NCI-H1417 treated with DMSO at 0.1 percent for 48 hours (cell line): ENCODE measurements around the gene NT5DC2.

Source experiments
- DNase-seq: peaks from one replicate; lab custom pipeline; 2025; lab: John Stamatoyannopoulos, UW

NT5DC2 gene

DNA sequence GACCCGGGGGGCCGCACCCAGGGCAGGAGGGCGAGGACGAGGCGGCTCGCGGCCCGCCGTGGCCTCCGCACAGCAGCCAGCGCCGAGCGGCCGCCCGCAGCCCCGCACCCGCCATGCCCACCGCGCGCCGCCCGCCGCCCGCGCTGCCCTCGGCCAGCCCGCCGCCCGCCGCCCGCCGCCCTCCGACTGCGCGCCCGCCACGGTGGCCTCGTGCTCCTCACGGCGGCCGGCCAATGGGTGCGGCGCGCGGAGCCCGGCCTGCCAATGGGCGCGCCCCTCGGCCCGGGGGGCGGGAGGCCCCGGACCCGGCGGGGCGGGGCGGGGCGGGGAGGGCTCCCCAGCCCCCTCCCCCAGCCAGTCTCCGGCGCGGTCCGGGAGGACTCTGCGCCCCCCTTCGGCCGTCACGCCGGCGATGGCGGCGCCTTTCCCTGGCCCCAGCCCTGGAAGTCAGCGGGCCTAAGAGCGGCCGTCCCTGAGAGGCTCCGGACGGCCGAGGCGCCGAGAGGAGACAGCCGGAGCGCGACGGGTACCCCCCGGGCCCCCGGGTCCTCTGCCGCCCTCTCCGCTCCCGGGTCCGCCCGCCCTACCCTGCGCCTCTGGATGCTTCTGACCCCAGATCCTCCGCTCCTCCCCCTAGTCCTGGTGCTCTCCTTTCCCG lies at the start of gene NT5DC2:
NT5DC2 (minus strand) TSS at position 235 of the 658 bp plus-strand sequence; CDS start at position 115, 120 bp downstream.
- DNase-seq = no peak

DNA sequence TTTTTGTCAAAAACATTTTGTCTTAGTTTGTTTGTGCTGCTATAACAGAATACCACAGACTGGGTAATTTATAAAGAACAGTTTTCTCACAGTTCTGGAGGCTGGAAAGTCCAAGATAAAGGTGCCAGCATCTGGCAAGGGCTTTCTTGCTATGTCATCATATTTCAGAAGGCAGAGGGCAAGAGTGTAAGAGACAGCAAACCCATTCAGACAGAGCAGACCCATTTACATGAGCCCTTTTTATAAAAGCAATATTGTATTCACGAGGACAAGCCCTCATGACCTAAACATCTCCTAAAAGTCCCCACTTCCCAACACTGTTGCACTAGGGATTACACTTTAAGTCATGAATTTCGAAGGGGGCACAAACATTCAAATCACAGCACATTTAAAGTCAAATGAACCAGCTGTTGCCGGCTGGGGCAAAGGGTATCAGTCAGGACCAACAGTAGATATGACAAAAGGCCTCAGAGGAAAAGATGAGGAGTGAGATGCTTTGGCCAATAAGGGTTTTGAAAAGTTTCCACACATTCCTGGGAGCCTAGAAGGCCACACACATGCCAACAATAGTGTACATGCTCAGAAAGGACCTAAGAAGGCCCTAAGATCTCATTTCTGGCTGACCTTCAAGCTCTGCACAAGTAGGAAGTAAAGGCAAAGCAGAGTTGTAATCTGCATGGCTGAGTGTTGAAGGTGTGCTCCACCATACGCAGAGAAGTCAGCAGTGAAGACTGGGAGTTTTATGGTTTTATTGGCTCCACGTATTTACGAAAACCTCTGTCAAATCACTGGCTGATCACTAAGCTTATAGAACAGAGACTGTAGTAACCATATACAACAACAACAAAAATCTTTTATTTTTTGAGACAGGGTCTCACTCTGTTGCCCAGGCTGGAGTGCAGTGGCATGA lies 40.7 kb upstream of the NT5DC2 start:
- DNase-seq = no peak

DNA sequence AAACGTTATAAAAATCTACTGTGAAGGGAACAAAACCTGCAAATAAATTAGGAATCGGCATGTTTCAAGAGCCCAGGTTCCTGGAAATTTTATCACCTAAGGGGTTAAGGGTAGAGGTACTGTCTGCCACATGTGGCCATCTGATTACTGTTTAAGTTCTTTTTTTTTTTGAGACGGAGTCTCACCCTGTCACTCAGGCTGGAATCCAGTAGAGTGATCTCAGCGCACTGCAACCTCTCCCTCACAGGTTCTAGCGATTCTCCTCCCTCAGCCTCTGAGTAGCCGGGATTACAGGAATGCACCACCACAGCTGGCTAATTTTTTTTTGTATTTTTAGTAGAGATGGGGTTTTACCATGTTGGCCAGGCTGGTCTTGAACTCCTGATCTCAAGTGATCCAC lies 38.6 kb upstream of the NT5DC2 start:
- DNase-seq = no peak

GRCh38 chr3:52570076-52570475 lies 36.4 kb upstream of the NT5DC2 start:
- DNase-seq = no peak

DNA sequence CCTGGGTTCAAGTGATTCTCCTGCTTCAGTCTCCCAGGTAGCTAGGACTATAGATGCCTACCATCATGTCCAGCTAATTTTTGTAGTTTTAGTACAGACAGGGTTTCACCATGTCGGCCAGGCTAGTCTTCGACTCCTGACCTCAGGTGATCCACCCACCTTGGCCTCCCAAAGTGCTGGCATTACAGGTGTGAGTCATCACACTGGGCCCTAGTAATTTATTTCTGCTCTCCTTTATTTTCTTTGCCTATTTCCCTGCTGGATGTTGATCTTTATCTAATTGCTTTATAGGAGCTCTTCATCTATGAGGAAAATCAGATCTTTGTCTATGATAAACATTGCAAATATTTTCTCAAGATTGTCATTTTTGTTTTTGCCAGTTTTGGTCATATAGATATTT lies 34.4 kb upstream of the NT5DC2 start:
- no peak for DNase-seq

- no peak for DNase-seq
Measured at GRCh38 chr3:52563984-52564383, 30.3 kb upstream of the NT5DC2 start.

DNA sequence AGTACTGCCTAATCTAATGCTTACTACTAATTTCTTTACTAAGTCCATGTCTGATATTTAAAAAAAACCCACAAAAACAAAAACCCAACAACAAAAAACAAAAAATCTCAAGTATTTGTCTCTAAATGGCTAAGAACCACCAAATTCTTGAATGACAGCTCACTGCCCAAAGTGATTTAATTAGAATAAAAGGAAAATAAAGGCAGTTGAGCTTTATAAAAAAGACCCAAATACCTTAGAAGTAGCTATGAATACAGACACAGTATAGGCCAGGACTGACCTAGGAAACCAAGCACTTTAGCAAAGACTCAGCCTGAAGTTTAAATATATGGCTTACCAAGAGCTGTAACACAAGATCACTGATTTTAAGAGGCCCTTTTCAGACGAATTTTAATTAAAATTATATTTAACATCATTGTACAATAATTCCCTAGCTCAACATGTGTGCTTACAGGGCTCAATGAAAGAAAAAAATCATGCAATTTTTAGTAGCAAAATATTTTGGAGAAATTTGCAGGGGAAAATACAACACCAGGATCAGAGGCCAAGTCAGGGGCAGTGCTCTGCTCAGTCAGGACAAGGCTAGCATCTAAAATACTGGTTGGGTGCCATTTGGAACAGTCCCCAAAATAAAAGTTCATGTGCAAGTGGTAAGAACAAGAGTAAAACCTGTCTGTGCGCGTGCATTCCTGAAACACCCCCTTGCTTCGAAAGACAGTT lies 27.5 kb upstream of the NT5DC2 start:
- DNase-seq = no peak

DNA sequence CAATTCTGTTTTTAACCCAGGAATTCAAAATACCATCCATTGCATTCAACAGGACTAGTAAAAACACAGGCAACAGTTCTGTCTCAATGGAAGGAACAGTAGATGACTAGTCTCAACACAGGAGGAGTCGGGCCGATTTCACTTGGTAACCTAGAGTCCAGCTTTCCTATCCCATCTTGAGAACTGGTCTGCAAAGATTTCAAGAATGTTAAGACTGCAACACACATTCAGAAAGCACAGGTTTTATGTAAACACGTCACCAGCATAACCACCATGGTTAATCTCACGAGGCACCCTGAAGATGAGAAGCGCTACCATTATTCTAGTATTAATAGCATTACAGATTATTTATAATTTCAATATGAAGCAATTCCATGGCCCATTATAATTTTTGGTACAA lies 24.8 kb upstream of the NT5DC2 start:
- DNase-seq = no peak

DNA sequence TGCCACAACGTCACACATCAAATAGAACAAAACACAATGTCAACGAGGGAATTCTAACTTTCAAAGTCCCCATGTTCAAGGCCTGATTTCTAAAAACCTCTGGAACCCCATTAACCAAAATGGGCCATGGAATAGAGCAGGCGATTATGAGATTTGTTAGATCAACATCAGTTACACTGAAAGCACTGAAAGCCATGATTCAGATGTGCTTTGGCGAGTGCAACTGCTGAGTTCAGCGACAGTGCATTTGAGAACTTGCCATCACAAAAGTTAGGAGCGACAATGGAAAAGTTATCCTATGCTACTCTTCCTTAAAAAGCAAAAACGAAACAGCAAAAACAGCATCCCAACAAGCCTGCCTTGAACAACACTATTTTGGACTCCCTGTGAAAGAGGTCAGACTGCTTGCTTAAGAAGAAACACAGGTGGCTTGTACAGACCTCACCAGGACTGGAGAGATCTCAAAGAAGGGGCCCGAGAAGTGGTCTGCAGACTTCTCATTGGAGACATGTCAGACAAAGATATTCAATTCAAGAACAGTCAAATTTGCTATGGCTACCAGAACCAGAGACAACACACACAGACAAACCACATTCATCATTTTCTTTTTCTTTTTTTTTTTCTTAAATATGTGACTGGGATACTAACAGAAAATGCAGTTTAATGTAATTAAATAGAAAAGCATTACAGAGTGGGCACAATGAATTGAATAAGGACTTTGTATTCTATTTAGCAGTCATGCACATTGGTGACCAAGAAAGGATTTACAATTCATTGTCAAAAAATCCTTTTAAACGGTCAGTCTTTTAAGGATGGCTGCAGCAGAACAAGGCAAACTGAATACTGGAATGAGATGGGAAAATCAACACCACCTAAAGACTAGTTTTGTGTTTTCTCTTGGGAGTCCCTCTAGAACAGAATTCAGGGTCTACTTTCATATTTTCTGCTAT lies 23.6 kb upstream of the NT5DC2 start:
- DNase-seq = no peak

DNA sequence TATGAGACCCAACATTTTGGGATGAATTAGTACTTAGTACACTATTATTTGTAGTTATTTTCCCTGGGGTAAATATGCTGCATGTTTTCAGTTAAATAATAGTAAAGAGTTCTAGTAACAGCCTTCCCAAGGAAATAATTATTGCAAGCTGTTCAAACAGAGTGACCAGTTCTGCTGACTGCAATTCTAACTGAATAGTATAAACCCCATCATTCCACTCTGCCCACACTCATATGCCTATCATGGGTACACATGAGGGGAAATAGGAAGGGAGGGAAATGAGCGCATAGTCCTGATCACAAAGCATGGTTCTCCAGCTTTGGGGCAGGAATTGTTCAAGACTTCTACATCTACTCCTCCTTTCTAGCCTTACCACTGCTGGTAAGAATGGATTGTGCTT lies 21.4 kb upstream of the NT5DC2 start:
- no peak for DNase-seq

- no peak for DNase-seq
Measured at GRCh38 chr3:52554026-52554755, 20.5 kb upstream of the NT5DC2 start.

DNA sequence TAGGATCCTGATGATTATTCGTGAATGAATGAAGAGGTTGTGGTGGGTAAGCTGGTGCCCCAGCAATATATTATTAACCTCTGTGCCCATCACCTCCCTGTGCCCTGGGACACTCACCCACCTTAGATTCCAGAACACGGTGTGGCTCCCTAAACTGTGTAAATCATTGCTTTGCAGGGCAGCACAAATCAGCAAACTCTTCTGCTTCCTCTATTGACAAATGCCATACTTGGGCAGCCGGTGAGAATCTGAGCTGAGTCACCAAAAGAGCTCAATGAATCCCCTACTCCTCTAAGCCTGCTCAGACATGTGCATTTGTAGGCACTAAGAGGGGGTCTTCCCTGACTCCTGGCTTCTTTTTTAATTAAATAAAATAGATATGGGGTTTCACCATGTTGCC lies 18.4 kb upstream of the NT5DC2 start:
- no peak for DNase-seq

- no peak for DNase-seq
Measured at GRCh38 chr3:52551118-52551517, 17.5 kb upstream of the NT5DC2 start.

DNA sequence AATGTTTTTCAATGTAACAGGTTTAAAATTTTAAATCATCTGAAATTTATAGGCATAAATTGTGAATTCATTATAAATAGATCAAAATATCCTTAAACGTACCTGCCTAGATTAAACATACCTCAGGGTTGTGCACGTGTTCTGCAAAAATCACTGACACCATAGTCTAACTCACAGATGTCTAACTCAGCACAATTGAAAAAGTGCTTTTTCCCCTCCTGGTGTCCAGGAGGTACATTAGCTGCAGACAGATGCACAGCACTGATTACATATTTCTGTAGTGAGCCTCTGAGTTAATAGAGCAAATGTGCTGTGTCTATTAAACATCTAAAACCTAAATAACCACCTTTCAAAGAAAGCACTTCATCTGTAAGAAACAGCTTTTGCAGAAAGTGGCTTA lies 13.5 kb upstream of the NT5DC2 start:
- no peak for DNase-seq

DNA sequence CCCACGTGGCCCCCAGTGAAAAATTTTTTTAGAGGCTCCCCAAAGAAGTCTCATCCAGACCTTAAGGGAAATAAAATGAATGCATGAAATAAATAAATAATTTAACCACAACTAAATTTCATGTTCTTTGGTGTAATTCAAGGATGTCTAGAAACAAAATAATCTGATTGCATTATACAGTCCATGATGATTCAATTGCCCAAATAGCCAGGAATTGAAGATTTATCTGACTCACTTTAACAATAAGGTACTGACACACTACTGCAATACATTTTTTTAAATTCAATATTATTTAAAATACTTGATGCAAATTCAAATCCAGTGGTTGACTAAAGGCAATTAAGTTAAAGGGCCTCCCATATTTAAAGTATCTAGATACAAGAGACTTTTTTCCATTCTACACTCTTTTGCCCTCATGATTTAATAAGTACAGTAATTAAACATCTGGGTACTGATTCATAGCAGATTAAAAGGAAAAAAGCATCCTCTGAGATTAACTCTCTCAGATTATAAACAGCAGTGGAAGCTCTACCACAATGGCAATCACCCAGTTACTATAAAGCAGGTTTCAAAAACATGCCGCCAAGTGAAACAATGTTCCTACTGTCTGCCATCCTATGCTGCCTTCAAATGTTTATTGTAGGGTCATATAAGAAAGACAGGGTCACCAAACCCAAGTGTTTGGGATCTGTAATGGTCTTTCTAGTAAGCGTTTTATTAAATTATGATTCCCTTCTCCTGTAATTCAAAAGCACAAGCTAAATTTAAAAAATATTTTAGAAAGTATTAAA lies 12.6 kb upstream of the NT5DC2 start:
- no peak for DNase-seq

GRCh38 chr3:52544937-52545336 lies 11.3 kb upstream of the NT5DC2 start:
- no peak for DNase-seq

GRCh38 chr3:52541050-52541449 lies 7.4 kb upstream of the NT5DC2 start:
- no peak for DNase-seq

DNA sequence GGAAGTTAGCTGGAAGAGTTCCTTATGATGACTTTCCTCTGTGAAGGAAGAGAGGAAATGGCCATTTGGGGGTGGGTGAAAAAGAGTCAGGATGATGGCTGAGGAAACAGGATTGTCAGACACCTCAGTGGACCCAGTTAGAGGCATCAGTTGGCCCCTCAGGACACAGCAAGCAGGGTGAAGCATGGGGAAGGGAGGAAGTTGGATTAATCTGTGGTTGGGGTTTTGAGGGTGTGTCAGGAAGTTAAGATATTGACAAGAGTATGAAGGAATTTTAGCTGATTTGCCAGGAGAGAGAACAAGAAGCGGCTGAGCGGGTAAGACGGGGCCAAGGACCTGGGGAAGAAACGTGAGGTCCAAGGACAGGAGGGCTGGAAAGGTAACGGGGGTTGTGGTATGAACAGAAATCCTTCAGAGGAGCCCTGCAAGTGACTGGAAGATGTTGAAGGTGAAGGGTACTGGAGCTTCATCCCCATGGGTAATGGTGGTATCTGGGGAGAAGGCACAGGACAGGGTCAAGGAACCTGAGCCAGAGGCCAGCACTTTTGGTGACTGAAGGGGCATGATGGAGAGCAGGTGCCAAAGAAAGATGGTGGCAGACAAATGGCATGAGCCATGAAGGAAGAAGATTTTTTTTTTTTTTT lies 5.5 kb upstream of the NT5DC2 start:
- DNase-seq = no peak

DNA sequence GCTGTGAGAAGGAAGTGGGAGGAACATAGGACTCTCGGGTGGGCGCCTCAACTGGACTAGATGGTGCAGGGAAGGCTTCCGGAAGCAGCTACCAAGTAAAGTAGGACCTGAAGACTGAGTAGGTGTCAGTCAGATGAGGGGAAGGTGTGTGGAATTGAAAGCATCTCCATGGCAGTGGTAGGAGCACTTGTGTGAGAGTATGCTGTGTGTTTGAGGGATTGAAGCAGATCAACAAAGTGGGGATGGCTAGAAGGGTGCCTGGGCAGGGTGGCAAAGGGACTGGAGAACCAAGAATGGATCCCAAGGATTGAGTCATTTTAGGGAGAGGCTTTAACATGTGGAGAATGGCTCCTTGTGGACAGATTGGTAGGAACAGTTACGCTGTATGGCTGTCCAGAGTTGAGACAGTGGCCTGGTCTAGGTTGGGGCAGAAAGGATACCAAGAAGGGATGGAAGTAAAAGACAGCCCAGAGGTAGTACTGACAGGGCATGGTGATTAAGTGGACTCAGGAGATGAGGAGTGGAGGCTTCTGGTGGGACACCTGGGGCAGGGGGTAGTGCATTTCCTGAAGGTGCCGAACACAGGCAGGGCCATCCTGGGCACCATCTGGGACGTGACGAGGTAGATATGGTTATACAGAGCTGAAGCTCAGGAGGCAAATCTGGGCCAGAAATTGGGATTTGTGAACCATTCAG lies 4.2 kb upstream of the NT5DC2 start:
- no peak for DNase-seq
